Loucy (cell line): ENCODE data around the gene FTO.

Experiments used
- H2AFZ ChIP-seq: fragments of 200-600 bp; sonication (generic); 2 replicates; pipeline ENCODE4 v1.6.0; 2016; ENCODE audit warnings: antibody characterized with exemption, mild to moderate bottlenecking, low read length, moderate library complexity
- H3F3A ChIP-seq: fragments of 200-600 bp; 2 replicates; pipeline ENCODE4 v1.6.0; 2016; ENCODE audit warnings: antibody characterized with exemption, low read depth, mild to moderate bottlenecking
- H3K27me3 ChIP-seq: fragments of 200-600 bp; sonication (generic); 2 replicates; pipeline ENCODE4 v1.6.1; 2014; ENCODE audit warnings: low read length, mild to moderate bottlenecking; ENCODE audit not compliant: insufficient read depth, poor library complexity, severe bottlenecking
- H3K36me3 ChIP-seq: fragments of 200-600 bp; sonication (generic); 2 replicates; pipeline ENCODE4 v1.6.1; 2016; ENCODE audit warnings: low read length; ENCODE audit not compliant: insufficient read depth
- H3K4me1 ChIP-seq: fragments of 200-600 bp; sonication (generic); 2 replicates; pipeline ENCODE4 v1.5.1; 2014; ENCODE audit warnings: low read length, mild to moderate bottlenecking; ENCODE audit not compliant: insufficient read depth, poor library complexity, severe bottlenecking
- H3K4me2 ChIP-seq: fragments of 200-600 bp; sonication (generic); 2 replicates; pipeline ENCODE4 v1.6.0; 2014; ENCODE audit warnings: antibody characterized with exemption, low read length, low read depth, mild to moderate bottlenecking; ENCODE audit not compliant: poor library complexity, severe bottlenecking
- H3K4me3 ChIP-seq: fragments of 200-600 bp; sonication (generic); 2 replicates; pipeline ENCODE4 v1.5.1; 2014; ENCODE audit warnings: low read length, mild to moderate bottlenecking, mixed read lengths; ENCODE audit not compliant: poor library complexity, severe bottlenecking
- H3K79me2 ChIP-seq: fragments of 200-600 bp; sonication (generic); 2 replicates; pipeline ENCODE4 v1.6.1; 2014; ENCODE audit warnings: low read length; ENCODE audit not compliant: insufficient read depth
- H3K9ac ChIP-seq: fragments of 200-600 bp; sonication (generic); 2 replicates; pipeline ENCODE4 v1.6.0; 2014; ENCODE audit warnings: mild to moderate bottlenecking, low read depth, low read length, moderate library complexity; ENCODE audit not compliant: poor library complexity, severe bottlenecking
- H3K9me2 ChIP-seq: fragments of 200-600 bp; sonication (generic); replicated peaks from 2 replicates; pipeline ENCODE4 v1.6.1; 2016; ENCODE audit warnings: low read depth, low read length, mixed read lengths
- H3K9me3 ChIP-seq: fragments of 200-600 bp; sonication (generic); 2 replicates; pipeline ENCODE4 v1.6.1; 2014; ENCODE audit warnings: mild to moderate bottlenecking, antibody characterized with exemption, low read length, low read depth; ENCODE audit not compliant: insufficient read depth
- H4K20me1 ChIP-seq: fragments of 200-600 bp; sonication (generic); 2 replicates; pipeline ENCODE4 v1.6.0; 2014; ENCODE audit warnings: antibody characterized with exemption, low read length, mild to moderate bottlenecking; ENCODE audit not compliant: insufficient read depth, poor library complexity, severe bottlenecking
- CTCF ChIP-seq: fragments of 200-600 bp; sonication (generic); conservative IDR thresholded peaks from 2 replicates; pipeline ENCODE4 v1.5.1; 2014; ENCODE audit warnings: mild to moderate bottlenecking, antibody characterized with exemption, low read length
- EZH2phosphoT487 ChIP-seq: fragments of 200-600 bp; IDR thresholded peaks from 2 replicates; pipeline ENCODE4 v1.6.1; 2018; ENCODE audit warnings: antibody characterized with exemption, mild to moderate bottlenecking, moderate library complexity, borderline replicate concordance

The FTO gene

GRCh38 chr16:54125751-54126655 lies 422.0 kb downstream of the FTO start:
- no peak overlapping the region for H2AFZ ChIP-seq
- H3K79me2 ChIP-seq: no peaks in the 10 kb centered on the region
- H3K4me3 ChIP-seq: no peak overlapping the region
- no peaks in the 10 kb centered on the region for H3K9me3 ChIP-seq
- no peaks in the 10 kb centered on the region for H3K27me3 ChIP-seq
- no peaks in the 10 kb centered on the region for H3K36me3 ChIP-seq
- no peak overlapping the region for H3K4me2 ChIP-seq
- H4K20me1 ChIP-seq: no peaks in the 10 kb centered on the region
- TF ChIP-seq CTCF (no peak), EZH2phosphoT487 (no peak)
- no peak overlapping the region for H3K9ac ChIP-seq
- no peaks in the 10 kb centered on the region for H3F3A ChIP-seq
- peaks cover 4% of the 10 kb centered on the region for H3K4me1 ChIP-seq
- no peaks in the 10 kb centered on the region for H3K9me2 ChIP-seq

GRCh38 chr16:54126907-54127306 lies 423.0 kb downstream of the FTO start:
- no peak overlapping the region for H3K9ac ChIP-seq
- H3K4me2 ChIP-seq: no peak overlapping the region
- no peak overlapping the region for H3K4me3 ChIP-seq
- peaks cover 4% of the 10 kb centered on the region for H3K4me1 ChIP-seq
- no peaks in the 10 kb centered on the region for H3K36me3 ChIP-seq
- no peak overlapping the region for H2AFZ ChIP-seq
- no peaks in the 10 kb centered on the region for H3F3A ChIP-seq
- TF ChIP-seq EZH2phosphoT487 (no peak), CTCF (no peak)
- H4K20me1 ChIP-seq: no peaks in the 10 kb centered on the region
- no peaks in the 10 kb centered on the region for H3K9me2 ChIP-seq
- H3K9me3 ChIP-seq: no peaks in the 10 kb centered on the region
- H3K79me2 ChIP-seq: no peaks in the 10 kb centered on the region
- no peaks in the 10 kb centered on the region for H3K27me3 ChIP-seq

GRCh38 chr16:54128629-54129234 lies 424.8 kb downstream of the FTO start:
- no peaks in the 10 kb centered on the region for H3K79me2 ChIP-seq
- TF ChIP-seq CTCF (no peak), EZH2phosphoT487 (no peak)
- no peaks in the 10 kb centered on the region for H3F3A ChIP-seq
- no peaks in the 10 kb centered on the region for H3K27me3 ChIP-seq
- no peaks in the 10 kb centered on the region for H3K36me3 ChIP-seq
- H2AFZ ChIP-seq: no peak overlapping the region
- H3K4me3 ChIP-seq: no peak overlapping the region
- no peaks in the 10 kb centered on the region for H3K9me3 ChIP-seq
- no peak overlapping the region for H3K9ac ChIP-seq
- H4K20me1 ChIP-seq: no peaks in the 10 kb centered on the region
- peaks cover 4% of the 10 kb centered on the region for H3K4me1 ChIP-seq
- no peaks in the 10 kb centered on the region for H3K9me2 ChIP-seq
- H3K4me2 ChIP-seq: no peak overlapping the region
